SK-N-SH treated with all-trans-retinoic acid at 6 μM for 48 hours (cell line): ENCODE data around the gene ANO6.

Experiments used
- ARNTL ChIP-seq: fragments of 450-650 bp; formaldehyde crosslinking; IDR thresholded peaks from 2 replicates; pipeline ENCODE4 v1.5.0; 2020; ENCODE audit warnings: low read depth, mild to moderate bottlenecking, moderate library complexity, borderline replicate concordance
- CREB5 ChIP-seq: fragments of 250-450 bp; sonication (Bioruptor Pico); IDR thresholded peaks from 2 replicates; pipeline ENCODE4 v1.5.1; 2020; ENCODE audit warnings: low read depth, mild to moderate bottlenecking, moderate library complexity
- CSDC2 ChIP-seq: fragments of 250-450 bp; sonication (Bioruptor Pico); IDR thresholded peaks from 2 replicates; pipeline ENCODE4 v1.5.0; 2020; ENCODE audit warnings: mild to moderate bottlenecking, moderate library complexity
- GLIS3 ChIP-seq: fragments of 250-450 bp; sonication (Bioruptor Pico); IDR thresholded peaks from 2 replicates; pipeline ENCODE4 v1.5.0; 2020; ENCODE audit warnings: mild to moderate bottlenecking, moderate library complexity
- PATZ1 ChIP-seq: fragments of 250-450 bp; sonication (Bioruptor Pico); IDR thresholded peaks from 2 replicates; pipeline ENCODE4 v1.8.0; 2020; ENCODE audit warnings: mild to moderate bottlenecking, moderate library complexity, borderline replicate concordance
- TCF4 ChIP-seq: fragments of 250-450 bp; sonication (Bioruptor Pico); IDR thresholded peaks from 2 replicates; pipeline ENCODE4 v1.8.0; 2021; ENCODE audit warnings: mild to moderate bottlenecking, moderate library complexity, borderline replicate concordance
- ZFP3 ChIP-seq: fragments of 250-450 bp; sonication (Bioruptor Pico); IDR thresholded peaks from 2 replicates; pipeline ENCODE4 v1.5.0; 2020; ENCODE audit warnings: mild to moderate bottlenecking, moderate library complexity
- ZFP30 ChIP-seq: fragments of 450-650 bp; formaldehyde crosslinking; IDR thresholded peaks from 2 replicates; pipeline ENCODE4 v1.5.0; 2022; ENCODE audit warnings: mild to moderate bottlenecking, moderate library complexity
- ZNF70 ChIP-seq: fragments of 450-650 bp; formaldehyde crosslinking; IDR thresholded peaks from 2 replicates; pipeline ENCODE4 v1.5.0; 2020; ENCODE audit warnings: mild to moderate bottlenecking, moderate library complexity
- ZNF8 ChIP-seq: fragments of 450-650 bp; formaldehyde crosslinking; IDR thresholded peaks from 2 replicates; pipeline ENCODE4 v1.5.0; 2020; ENCODE audit warnings: mild to moderate bottlenecking, moderate library complexity
- TF ChIP-seq, protein P1 (sequence below): fragments of 250-450 bp; sonication (Bioruptor Pico); IDR thresholded peaks from 2 replicates; pipeline ENCODE4 v1.5.0; 2020; ENCODE audit warnings: mild to moderate bottlenecking, moderate library complexity

DNA sequence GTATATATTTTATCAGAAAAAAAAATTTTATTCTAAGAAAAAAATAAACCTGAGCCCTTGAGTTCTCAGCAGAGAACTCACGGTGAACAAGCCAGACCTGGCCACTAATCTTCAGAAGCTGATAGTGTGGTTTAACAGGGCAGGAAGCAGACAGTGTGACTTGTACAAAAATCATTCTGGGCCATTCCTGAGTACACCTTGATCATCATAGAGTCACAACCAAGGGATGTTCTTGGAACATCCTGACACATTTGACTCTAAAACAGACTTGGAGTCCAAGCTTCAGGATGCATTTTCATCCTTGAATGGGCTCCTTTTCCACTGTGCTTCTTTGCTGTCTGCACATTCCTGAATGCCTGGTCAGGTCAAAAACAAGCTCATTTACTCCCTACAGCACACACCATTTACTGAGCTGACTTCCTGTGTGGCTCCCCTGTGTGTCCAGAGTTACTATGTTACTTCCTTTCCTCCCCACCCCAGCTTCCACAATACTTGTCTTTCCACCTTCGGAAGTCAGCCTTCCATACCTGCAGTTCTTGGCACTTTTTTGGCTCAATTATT, 112.0 kb downstream of the ANO6 start:
- TF ChIP-seq CREB5 (CRISPR knock-in tag), result no peak
- TF ChIP-seq ZFP30 (CRISPR knock-in tag), result no peak
- no peak for TF ChIP-seq ZNF70 (CRISPR knock-in tag)
- TF ChIP-seq, protein P1, sequence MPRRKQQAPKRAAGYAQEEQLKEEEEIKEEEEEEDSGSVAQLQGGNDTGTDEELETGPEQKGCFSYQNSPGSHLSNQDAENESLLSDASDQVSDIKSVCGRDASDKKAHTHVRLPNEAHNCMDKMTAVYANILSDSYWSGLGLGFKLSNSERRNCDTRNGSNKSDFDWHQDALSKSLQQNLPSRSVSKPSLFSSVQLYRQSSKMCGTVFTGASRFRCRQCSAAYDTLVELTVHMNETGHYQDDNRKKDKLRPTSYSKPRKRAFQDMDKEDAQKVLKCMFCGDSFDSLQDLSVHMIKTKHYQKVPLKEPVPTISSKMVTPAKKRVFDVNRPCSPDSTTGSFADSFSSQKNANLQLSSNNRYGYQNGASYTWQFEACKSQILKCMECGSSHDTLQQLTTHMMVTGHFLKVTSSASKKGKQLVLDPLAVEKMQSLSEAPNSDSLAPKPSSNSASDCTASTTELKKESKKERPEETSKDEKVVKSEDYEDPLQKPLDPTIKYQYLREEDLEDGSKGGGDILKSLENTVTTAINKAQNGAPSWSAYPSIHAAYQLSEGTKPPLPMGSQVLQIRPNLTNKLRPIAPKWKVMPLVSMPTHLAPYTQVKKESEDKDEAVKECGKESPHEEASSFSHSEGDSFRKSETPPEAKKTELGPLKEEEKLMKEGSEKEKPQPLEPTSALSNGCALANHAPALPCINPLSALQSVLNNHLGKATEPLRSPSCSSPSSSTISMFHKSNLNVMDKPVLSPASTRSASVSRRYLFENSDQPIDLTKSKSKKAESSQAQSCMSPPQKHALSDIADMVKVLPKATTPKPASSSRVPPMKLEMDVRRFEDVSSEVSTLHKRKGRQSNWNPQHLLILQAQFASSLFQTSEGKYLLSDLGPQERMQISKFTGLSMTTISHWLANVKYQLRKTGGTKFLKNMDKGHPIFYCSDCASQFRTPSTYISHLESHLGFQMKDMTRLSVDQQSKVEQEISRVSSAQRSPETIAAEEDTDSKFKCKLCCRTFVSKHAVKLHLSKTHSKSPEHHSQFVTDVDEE (CRISPR knock-in tag), result no peak
- TF ChIP-seq PATZ1 (CRISPR knock-in tag), result no peak
- no peak for TF ChIP-seq ARNTL (CRISPR knock-in tag)
- no peak for TF ChIP-seq GLIS3 (CRISPR knock-in tag)
- no peak for TF ChIP-seq TCF4
- TF ChIP-seq ZNF8, result no peak
- no peak for TF ChIP-seq ZFP3 (CRISPR knock-in tag)
- no peak for TF ChIP-seq CSDC2 (CRISPR knock-in tag)
